ENCODE data around the gene ARL4C.

- no peak for TF ChIP-seq POLR2AphosphoS5 (IDR thresholded peaks at IDR 0.05; ENCODE audit: borderline replicate concordance, low read depth, low read length)
- no peak for TF ChIP-seq EZH2 (IDR thresholded peaks at IDR 0.05)
Measured at GRCh38 chr2:234542742-234543141, 45.9 kb upstream of the ARL4C start.
